HEK293 (cell line): ENCODE results near the gene ZBTB20.

Experiments used
- MZF1 ChIP-seq: fragments of 450-650 bp; formaldehyde crosslinking; IDR thresholded peaks from 2 replicates; pipeline ENCODE4 v1.5.1; 2017; ENCODE audit warnings: missing biosample characterization, missing genetic modification characterization, borderline replicate concordance
- ZBTB21 ChIP-seq: fragments of 450-650 bp; formaldehyde crosslinking; IDR thresholded peaks from 2 replicates; pipeline ENCODE4 v1.5.1; 2017; ENCODE audit warnings: missing biosample characterization, missing genetic modification characterization
- TF ChIP-seq, protein P1 (sequence below): fragments of 450-650 bp; formaldehyde crosslinking; IDR thresholded peaks from 2 replicates; pipeline ENCODE4 v1.5.1; 2016; ENCODE audit warnings: missing biosample characterization, missing genetic modification characterization

DNA sequence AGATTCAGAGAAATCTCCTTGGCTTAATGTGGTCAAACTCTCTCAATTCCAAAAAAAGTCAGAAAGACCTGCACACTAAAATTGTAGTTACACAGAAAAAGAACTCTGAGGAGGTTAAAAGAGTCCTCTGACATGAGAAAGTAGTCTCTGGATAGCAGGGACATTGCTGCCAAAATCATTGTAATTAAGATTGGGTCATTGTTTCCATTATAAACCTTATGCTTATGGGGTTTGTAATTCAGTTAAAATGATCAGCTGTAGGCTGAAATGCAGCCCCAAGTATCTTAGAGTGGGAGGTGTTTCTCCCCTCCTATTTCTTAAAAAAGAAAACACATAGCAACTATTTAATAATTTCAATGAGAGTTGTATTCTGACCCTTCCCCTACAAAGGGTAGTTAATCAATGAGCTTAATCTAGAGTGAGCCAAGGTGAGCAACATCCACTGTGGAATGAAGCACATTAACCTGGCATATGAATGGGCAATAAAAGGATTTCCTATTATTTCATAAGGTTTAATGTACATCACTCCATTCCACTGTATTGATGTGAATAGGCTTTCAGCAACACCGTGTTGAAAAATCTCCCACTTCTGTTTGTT lies 446.4 kb downstream of the ZBTB20 start:
- TF ChIP-seq, protein P1, sequence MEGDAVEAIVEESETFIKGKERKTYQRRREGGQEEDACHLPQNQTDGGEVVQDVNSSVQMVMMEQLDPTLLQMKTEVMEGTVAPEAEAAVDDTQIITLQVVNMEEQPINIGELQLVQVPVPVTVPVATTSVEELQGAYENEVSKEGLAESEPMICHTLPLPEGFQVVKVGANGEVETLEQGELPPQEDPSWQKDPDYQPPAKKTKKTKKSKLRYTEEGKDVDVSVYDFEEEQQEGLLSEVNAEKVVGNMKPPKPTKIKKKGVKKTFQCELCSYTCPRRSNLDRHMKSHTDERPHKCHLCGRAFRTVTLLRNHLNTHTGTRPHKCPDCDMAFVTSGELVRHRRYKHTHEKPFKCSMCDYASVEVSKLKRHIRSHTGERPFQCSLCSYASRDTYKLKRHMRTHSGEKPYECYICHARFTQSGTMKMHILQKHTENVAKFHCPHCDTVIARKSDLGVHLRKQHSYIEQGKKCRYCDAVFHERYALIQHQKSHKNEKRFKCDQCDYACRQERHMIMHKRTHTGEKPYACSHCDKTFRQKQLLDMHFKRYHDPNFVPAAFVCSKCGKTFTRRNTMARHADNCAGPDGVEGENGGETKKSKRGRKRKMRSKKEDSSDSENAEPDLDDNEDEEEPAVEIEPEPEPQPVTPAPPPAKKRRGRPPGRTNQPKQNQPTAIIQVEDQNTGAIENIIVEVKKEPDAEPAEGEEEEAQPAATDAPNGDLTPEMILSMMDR (tag by site-specific recombination) = no peak
- TF ChIP-seq MZF1 (tag by site-specific recombination) = no peak
- no peak for TF ChIP-seq ZBTB21 (tag by site-specific recombination)
